Measurements from ENCODE around the gene CADM4. TPM values are rescaled to one million over a fixed set of nuclear protein-coding genes. Genes with fewer than 3 reads are reported as not detected.

Gene CADM4
- total and polyA plus RNA-seq, 10 of the 15 experiments (the other 5 are each of a cell fraction or from before 2014, with no cell fraction given): 0.04 to 0.12 (median 0.08) TPM; not detected in 5

GRCh38 chr19:43610493-43610892, 29.2 kb downstream of the CADM4 start:
- H3K4me1 ChIP-seq (ENCODE audit: control insufficient read depth, insufficient read depth, low read length): no peaks in the 10 kb centered on the region
- no peak overlapping the region for H3K4me3 ChIP-seq
- CTCF ChIA-PET: no interaction called here
- no peak overlapping the region for H2AFZ ChIP-seq (ENCODE audit: control insufficient read depth, low read depth, low read length)
- no peak overlapping the region for H3K4me2 ChIP-seq (ENCODE audit: control insufficient read depth, insufficient read depth)
- H3K9ac ChIP-seq (ENCODE audit: control insufficient read depth, insufficient read depth, low read length): no peak overlapping the region
- DNase-seq (ENCODE audit: low read depth, low spot score) (no peak), ATAC-seq (no peak), FAIRE-seq (no peak)
- 79% methylated on average over 3 of the region's 3 CpGs for WGBS (ENCODE audit: insufficient coverage, insufficient replicate concordance, low lambda C conversion rate, missing lambda C conversion rate)
- POLR2A ChIA-PET: no interaction called here
- no peak overlapping the region for H3K27ac ChIP-seq (ENCODE audit: control insufficient read depth, insufficient read depth)
- no peaks in the 10 kb centered on the region for H3K27me3 ChIP-seq (replicated peaks in 1 of 2; ENCODE audit: control insufficient read depth in 2 of 2, insufficient read depth in 2 of 2, low read length in 1 of 2)
- no peak for TF ChIP-seq SP1 (IDR thresholded peaks at IDR 0.05; ENCODE audit: low read depth, low read length)
- no peak for TF ChIP-seq TBL1XR1 (IDR thresholded peaks at IDR 0.05; ENCODE audit: low read depth, low read length)
- no peak for TF ChIP-seq CREM (IDR thresholded peaks at IDR 0.05; ENCODE audit: low read depth)
- no peak for TF ChIP-seq ELK1 (IDR thresholded peaks at IDR 0.05; ENCODE audit: low read depth, low read length)
- no peak for TF ChIP-seq RELA (IDR thresholded peaks at IDR 0.05; ENCODE audit: borderline replicate concordance, partially characterized antibody)
- TF ChIP-seq PAX8 (IDR thresholded peaks at IDR 0.05): no peak
- H3K9me3 ChIP-seq (replicated peaks; ENCODE audit: control insufficient read depth, insufficient read depth, low read length): no peaks in the 10 kb centered on the region
- peaks cover 1% of the 10 kb centered on the region; the same call in 1 of the 2 replicates for H3K79me2 ChIP-seq (ENCODE audit: control insufficient read depth, insufficient read depth, low read length)
- BruUV-seq (replicated peaks): no TSS peak
- in situ Hi-C loops (cut with MboI): no loop called here
- RAD21 ChIA-PET (ENCODE audit: unreplicated experiment): no interaction called here
- no peaks in the 10 kb centered on the region for H4K20me1 ChIP-seq (ENCODE audit: control insufficient read depth, insufficient read depth)
- intact Hi-C loops (cut with micrococcal nuclease; ENCODE audit: unreplicated experiment): no loop called here
- SMC1A ChIA-PET (ENCODE audit: uncharacterized antibody, unreplicated experiment): no interaction called here
- peaks cover 3 to 14% of the 10 kb centered on the region in 2 experiments; a peak in 3 of 4 replicates for H3K36me3 ChIP-seq (ENCODE audit: control insufficient read depth in 2 of 2, insufficient read depth in 2 of 2, low read length in 1 of 2)

- no peaks in the 10 kb centered on the region for H3K4me1 ChIP-seq (ENCODE audit: control insufficient read depth, insufficient read depth, low read length)
- no peak overlapping the region for H3K4me2 ChIP-seq (ENCODE audit: control insufficient read depth, insufficient read depth)
- intact Hi-C loops (cut with micrococcal nuclease; ENCODE audit: unreplicated experiment) (no loop called here), in situ Hi-C loops (cut with MboI) (no loop called here)
- H3K79me2 ChIP-seq (ENCODE audit: control insufficient read depth, insufficient read depth, low read length): peaks cover 1% of the 10 kb centered on the region; the same call in 1 of the 2 replicates
- ChIA-PET SMC1A (ENCODE audit: uncharacterized antibody, unreplicated experiment) (no interaction called here), POLR2A (interaction anchor here (1.0 kb wide), 1 partner anchor 8 kb away, joined by 5 read pairs; no protein-coding TSS in a partner anchor), RAD21 (ENCODE audit: unreplicated experiment) (no interaction called here), CTCF (no interaction called here)
- no peak for DNase-seq (ENCODE audit: low read depth, low spot score)
- no peak overlapping the region for H2AFZ ChIP-seq (ENCODE audit: control insufficient read depth, low read depth, low read length)
- no peak overlapping the region for H3K9ac ChIP-seq (ENCODE audit: control insufficient read depth, insufficient read depth, low read length)
- no TSS peak for BruUV-seq (replicated peaks)
- TF ChIP-seq IKZF2 (IDR thresholded peaks at IDR 0.05) (no peak), MYC (IDR thresholded peaks at IDR 0.05; ENCODE audit: insufficient read depth, insufficient read length, insufficient replicate concordance, low read length, severe bottlenecking) (no peak), NBN (IDR thresholded peaks at IDR 0.05) (no peak), SMAD5 (IDR thresholded peaks at IDR 0.05; ENCODE audit: low read depth) (no peak), SMARCA5 (IDR thresholded peaks at IDR 0.05) (no peak), BACH1 (IDR thresholded peaks at IDR 0.05; ENCODE audit: borderline replicate concordance) (no peak), TARDBP (IDR thresholded peaks at IDR 0.05; ENCODE audit: borderline replicate concordance) (no peak), RAD21 (IDR thresholded peaks at IDR 0.05; ENCODE audit: insufficient read depth, low read depth, low read length) (no peak), E2F4 (IDR thresholded peaks at IDR 0.05; ENCODE audit: low read depth, low read length) (no peak), NR2C1 (IDR thresholded peaks at IDR 0.05) (no peak), NR2F1 (conservative IDR thresholded peaks at IDR 0.05) (no peak), IRF4 (IDR thresholded peaks at IDR 0.05; ENCODE audit: low read depth, low read length) (no peak), MEF2B (IDR thresholded peaks at IDR 0.05; ENCODE audit: partially characterized antibody, poor library complexity, severe bottlenecking) (no peak)
- no peak for FAIRE-seq
- no peak overlapping the region for H3K4me3 ChIP-seq
- no peaks in the 10 kb centered on the region for H3K27me3 ChIP-seq (replicated peaks in 1 of 2; ENCODE audit: control insufficient read depth in 2 of 2, insufficient read depth in 2 of 2, low read length in 1 of 2)
- peaks cover 3 to 14% of the 10 kb centered on the region in 2 experiments; a peak in 3 of 4 replicates for H3K36me3 ChIP-seq (ENCODE audit: control insufficient read depth in 2 of 2, insufficient read depth in 2 of 2, low read length in 1 of 2)
- H3K27ac ChIP-seq (ENCODE audit: control insufficient read depth, insufficient read depth): no peak overlapping the region
- no peaks in the 10 kb centered on the region for H4K20me1 ChIP-seq (ENCODE audit: control insufficient read depth, insufficient read depth)
- 90% methylated on average over 6 of the region's 7 CpGs for WGBS (ENCODE audit: insufficient coverage, insufficient replicate concordance, low lambda C conversion rate, missing lambda C conversion rate)
- ATAC-seq: no peak
- H3K9me3 ChIP-seq (replicated peaks; ENCODE audit: control insufficient read depth, insufficient read depth, low read length): no peaks in the 10 kb centered on the region
Measured at GRCh38 chr19:43609872-43610271, 29.8 kb downstream of the CADM4 start.
